ENCODE results near the gene ARG1. TPM values are rescaled to one million over a fixed set of nuclear protein-coding genes. Genes with fewer than 3 reads are reported as not detected.
A peak's percentile ranks its signal among the peaks of the same experiment; 100 is the strongest.

ARG1 gene
- total and polyA plus RNA-seq, 2 experiments from 2014 or later: 0.50 TPM; not detected in 1

DNA sequence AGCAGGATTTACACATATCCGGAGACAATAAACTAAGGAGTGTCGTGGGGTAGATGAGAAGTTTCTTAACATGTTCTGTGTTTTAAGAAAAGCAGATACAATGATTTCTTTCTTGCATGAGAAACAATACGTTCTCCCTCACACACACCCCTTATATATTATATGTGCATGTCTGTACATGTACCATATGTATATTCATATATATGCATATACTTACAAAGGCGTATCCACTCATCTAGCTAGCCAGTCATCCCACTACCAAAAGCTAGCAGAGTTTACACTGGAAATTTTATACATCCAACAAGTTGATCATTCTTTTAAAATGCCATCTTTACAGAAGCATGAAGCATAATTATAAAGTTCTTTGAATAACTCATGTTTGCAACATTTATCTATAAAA, 14.9 kb downstream of the ARG1 start:
- Histone ChIP-seq H3K36me3 (peaks cover 61% of the 10 kb centered on the region), H3K27ac (no peak overlapping the region), H3K4me1 (ENCODE audit: low read depth) (no peaks in the 10 kb centered on the region)

DNA sequence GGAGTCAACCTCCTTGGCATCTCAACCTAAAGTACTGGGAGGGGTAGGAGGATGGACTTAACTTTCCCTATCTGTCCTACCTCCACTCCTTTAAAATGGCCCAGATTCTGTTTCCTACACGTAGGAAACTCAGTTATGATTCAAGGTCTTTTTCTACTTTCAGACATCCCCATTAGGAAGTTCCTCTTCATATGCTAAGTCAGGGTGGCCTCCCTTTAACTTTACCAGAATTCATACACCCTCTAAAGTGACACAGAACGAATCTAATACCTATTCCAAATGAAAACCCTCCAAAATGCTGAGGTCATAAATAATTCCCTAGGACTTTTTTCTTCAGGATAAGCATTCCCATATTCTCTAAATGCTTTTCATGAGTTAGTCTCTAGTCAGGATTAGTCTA, 15.6 kb downstream of the ARG1 start:
- DNase-seq (ENCODE audit: low read depth in 1 of 2, low spot score in 1 of 2): no peak
- Histone ChIP-seq H3K27me3 (no peaks in the 10 kb centered on the region), H3K4me1 (ENCODE audit: low read depth) (no peaks in the 10 kb centered on the region), H3K36me3 (peaks cover 60% of the 10 kb centered on the region), H3K27ac (no peak overlapping the region), H3K9me3 (ENCODE audit: low read depth) (no peaks in the 10 kb centered on the region), H3K4me3 (no peak overlapping the region)
- TF ChIP-seq, protein P1, sequence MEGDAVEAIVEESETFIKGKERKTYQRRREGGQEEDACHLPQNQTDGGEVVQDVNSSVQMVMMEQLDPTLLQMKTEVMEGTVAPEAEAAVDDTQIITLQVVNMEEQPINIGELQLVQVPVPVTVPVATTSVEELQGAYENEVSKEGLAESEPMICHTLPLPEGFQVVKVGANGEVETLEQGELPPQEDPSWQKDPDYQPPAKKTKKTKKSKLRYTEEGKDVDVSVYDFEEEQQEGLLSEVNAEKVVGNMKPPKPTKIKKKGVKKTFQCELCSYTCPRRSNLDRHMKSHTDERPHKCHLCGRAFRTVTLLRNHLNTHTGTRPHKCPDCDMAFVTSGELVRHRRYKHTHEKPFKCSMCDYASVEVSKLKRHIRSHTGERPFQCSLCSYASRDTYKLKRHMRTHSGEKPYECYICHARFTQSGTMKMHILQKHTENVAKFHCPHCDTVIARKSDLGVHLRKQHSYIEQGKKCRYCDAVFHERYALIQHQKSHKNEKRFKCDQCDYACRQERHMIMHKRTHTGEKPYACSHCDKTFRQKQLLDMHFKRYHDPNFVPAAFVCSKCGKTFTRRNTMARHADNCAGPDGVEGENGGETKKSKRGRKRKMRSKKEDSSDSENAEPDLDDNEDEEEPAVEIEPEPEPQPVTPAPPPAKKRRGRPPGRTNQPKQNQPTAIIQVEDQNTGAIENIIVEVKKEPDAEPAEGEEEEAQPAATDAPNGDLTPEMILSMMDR (IDR thresholded peaks at IDR 0.05; ENCODE audit: low read depth, low read length): no peak

More for the DNA sequence above, 14.9 kb downstream of the ARG1 start:
- no peak overlapping the region for H3K4me3 ChIP-seq
- DNase-seq (ENCODE audit: low read depth in 1 of 2, low spot score in 1 of 2): no peak
- no peaks in the 10 kb centered on the region for H3K9me3 ChIP-seq (ENCODE audit: low read depth)
- no peaks in the 10 kb centered on the region for H3K27me3 ChIP-seq
- TF ChIP-seq, protein P1 (IDR thresholded peaks at IDR 0.05; ENCODE audit: low read depth, low read length): no peak

DNA sequence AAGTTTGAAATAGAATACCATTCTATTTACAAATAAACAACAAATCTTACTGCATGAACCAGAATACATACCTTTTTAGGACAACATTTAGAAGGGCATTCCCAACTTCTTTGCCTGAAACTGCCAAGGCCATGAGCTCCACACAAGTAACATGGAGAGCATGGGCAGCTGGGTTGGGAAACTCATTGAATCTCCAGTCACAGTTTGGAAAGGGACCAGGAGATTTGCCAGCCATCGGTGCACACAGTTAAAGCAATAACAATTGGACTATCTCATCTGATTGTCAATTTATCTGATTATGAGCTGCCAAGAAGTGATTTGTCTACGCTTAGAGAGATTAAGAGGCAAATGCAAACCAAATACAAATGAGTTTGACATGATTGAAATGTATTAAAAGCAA, 19.9 kb downstream of the ARG1 start:
- Histone ChIP-seq H3K27ac (no peak overlapping the region), H3K4me1 (ENCODE audit: low read depth) (no peaks in the 10 kb centered on the region), H3K9me3 (ENCODE audit: low read depth) (no peaks in the 10 kb centered on the region), H3K4me3 (no peak overlapping the region), H3K36me3 (peaks cover 61% of the 10 kb centered on the region), H3K27me3 (no peaks in the 10 kb centered on the region)
- TF ChIP-seq, protein P1 (IDR thresholded peaks at IDR 0.05; ENCODE audit: low read depth, low read length): no peak
- no peak for DNase-seq (ENCODE audit: low read depth in 1 of 2, low spot score in 1 of 2)

DNA sequence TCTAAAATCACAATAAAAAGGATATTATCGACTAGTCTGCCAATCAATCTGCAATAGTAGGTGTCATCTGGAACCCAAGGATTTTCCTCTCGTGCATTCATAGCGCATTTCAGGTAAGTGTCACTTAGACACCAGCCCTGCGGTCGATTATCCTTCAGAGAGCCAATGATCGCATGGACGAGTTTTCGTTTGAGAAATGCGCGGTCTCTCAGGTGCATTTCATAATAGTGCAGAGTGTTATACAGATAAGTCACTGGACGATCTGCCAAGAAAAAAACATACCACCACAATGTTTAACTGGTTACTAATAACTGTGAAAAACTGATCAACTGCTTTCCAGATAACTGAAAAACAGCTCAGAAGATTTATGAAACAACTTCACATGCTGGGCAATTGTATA, 21.0 kb downstream of the ARG1 start:
- TF ChIP-seq, protein P1 (IDR thresholded peaks at IDR 0.05; ENCODE audit: low read depth, low read length): no peak
- no peak for DNase-seq (ENCODE audit: low read depth in 1 of 2, low spot score in 1 of 2)
- Histone ChIP-seq H3K9me3 (ENCODE audit: low read depth) (no peaks in the 10 kb centered on the region), H3K4me1 (ENCODE audit: low read depth) (no peaks in the 10 kb centered on the region), H3K27me3 (no peaks in the 10 kb centered on the region), H3K36me3 (peaks cover 70% of the 10 kb centered on the region), H3K27ac (no peak overlapping the region), H3K4me3 (no peak overlapping the region)

DNA sequence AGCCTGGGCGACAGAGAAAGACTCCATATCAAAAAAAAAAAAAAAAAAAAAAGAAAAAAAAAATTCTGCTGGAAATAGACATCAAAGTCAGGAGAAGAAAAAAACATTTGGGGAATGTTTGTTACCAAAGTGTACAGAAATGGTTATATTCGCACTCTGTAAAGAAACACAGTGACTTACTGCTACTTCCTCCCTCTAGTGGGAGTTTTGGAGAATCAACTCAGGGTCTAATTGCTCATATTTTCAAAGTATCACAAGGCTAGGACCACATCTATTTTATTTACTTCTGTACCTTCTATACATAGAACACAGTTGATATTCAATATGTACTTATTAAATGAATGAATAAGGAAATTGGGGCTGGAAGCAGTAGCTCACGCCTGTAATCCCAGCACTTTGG, 24.4 kb downstream of the ARG1 start:
- peak in 1 of 2 donors; percentile 9 for DNase-seq (ENCODE audit: low read depth in 1 of 2, low spot score in 1 of 2)
- Histone ChIP-seq H3K27me3 (no peaks in the 10 kb centered on the region), H3K36me3 (peaks cover 61% of the 10 kb centered on the region), H3K9me3 (ENCODE audit: low read depth) (no peaks in the 10 kb centered on the region), H3K4me1 (ENCODE audit: low read depth) (peaks cover 13% of the 10 kb centered on the region), H3K4me3 (no peak overlapping the region), H3K27ac (no peak overlapping the region)
- TF ChIP-seq, protein P1 (IDR thresholded peaks at IDR 0.05; ENCODE audit: low read depth, low read length): peak; percentile 39

DNA sequence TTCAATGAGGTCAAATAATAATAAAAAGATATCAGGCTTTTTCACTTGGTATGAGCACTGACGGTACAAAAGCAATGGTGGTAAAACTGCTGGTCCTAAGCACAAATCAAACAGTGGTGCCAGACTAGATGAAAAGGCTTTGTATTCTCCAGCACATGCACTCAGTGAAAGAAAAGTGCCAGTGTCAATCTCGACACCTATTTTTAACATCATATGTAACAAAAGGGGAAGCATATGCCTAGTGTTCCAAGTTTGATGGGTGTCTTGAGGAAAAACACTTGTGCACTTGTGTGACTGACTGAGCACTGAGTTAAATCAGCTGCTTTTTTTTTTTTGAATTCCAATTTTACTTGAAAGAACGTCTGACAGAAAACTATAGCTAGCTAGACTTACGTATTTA, 27.7 kb downstream of the ARG1 start:
- TF ChIP-seq, protein P1 (IDR thresholded peaks at IDR 0.05; ENCODE audit: low read depth, low read length): no peak
- DNase-seq (ENCODE audit: low read depth in 1 of 2, low spot score in 1 of 2): peak in 1 of 2 donors; percentile 57
- Histone ChIP-seq H3K4me1 (ENCODE audit: low read depth) (peaks cover 13% of the 10 kb centered on the region), H3K9me3 (ENCODE audit: low read depth) (no peaks in the 10 kb centered on the region), H3K36me3 (peaks cover 63% of the 10 kb centered on the region), H3K4me3 (no peak overlapping the region), H3K27ac (peak overlapping the region; percentile 33), H3K27me3 (no peaks in the 10 kb centered on the region)
